ENCODE data around the gene EFCAB12.

EFCAB12 gene

DNA sequence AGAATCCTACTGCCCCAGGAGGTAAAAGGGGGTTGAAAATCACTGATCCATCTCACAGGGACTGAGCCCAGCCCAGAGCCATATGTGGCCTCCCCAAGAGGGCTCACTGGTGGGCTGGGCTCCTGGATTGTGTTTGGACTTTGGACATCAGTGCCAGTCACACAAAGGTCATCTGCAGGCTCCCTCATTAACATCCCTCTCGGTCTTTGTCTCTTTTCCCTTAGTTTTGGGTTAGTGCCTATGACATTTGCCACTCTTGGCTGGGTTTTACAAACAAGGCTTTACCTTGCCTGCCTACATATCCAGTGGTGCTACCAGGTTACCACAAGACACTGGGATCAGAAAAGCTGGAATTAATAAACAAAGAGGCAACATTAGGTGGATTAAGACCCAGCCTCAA, 39.5 kb upstream of the EFCAB12 start:
- Histone ChIP-seq H3K9me3 (ENCODE audit: insufficient read depth, low read depth, low read length) (no peaks in the 10 kb centered on the region), H3K79me1 (ENCODE audit: low read length) (no peaks in the 10 kb centered on the region), H2BK120ac (ENCODE audit: insufficient read depth, low read length, poor library complexity) (no peak overlapping the region), H2AFZ (ENCODE audit: insufficient read depth, low read length, poor library complexity) (no peak overlapping the region), H3K18ac (ENCODE audit: low read length) (no peak overlapping the region), H4K8ac (ENCODE audit: low read depth, low read length) (no peak overlapping the region), H3K36me3 (ENCODE audit: control insufficient read depth in 1 of 2, insufficient read depth in 2 of 2, low read length in 2 of 2) (peaks cover 5 to 10% of the 10 kb centered on the region in 2 experiments), H2AK5ac (ENCODE audit: low read length) (no peak overlapping the region), H3K27me3 (ENCODE audit: insufficient read depth, low read length) (no peaks in the 10 kb centered on the region), H3K9ac (ENCODE audit: low read length) (no peak overlapping the region), H2BK5ac (ENCODE audit: low read depth, low read length, poor library complexity) (no peak overlapping the region), H3K27ac (ENCODE audit: low read depth, low read length) (no peak overlapping the region), H3K4me3 (ENCODE audit: low read depth, low read length) (no peak overlapping the region), H3K4ac (ENCODE audit: low read depth, low read length) (no peak overlapping the region), H3K4me1 (ENCODE audit: control insufficient read depth in 1 of 2, insufficient read depth in 2 of 2, low read length in 2 of 2) (peaks cover 0 to 2% of the 10 kb centered on the region in 2 experiments), H4K91ac (ENCODE audit: low read depth, low read length) (no peak overlapping the region), H2BK12ac (ENCODE audit: low read length) (no peak overlapping the region), H3K14ac (ENCODE audit: low read length) (no peak overlapping the region), H3K23ac (ENCODE audit: low read length) (no peak overlapping the region), H3K4me2 (ENCODE audit: low read length) (no peak overlapping the region), H3K79me2 (ENCODE audit: control insufficient read depth, insufficient read depth, low read length, poor library complexity) (no peaks in the 10 kb centered on the region), H4K12ac (ENCODE audit: low read depth, low read length) (no peak overlapping the region)
- WGBS (ENCODE audit: extremely low coverage, insufficient coverage, insufficient read length), result no CpG with 5 or more reads among the region's 1 CpG
- DNase-seq, result no peak

DNA sequence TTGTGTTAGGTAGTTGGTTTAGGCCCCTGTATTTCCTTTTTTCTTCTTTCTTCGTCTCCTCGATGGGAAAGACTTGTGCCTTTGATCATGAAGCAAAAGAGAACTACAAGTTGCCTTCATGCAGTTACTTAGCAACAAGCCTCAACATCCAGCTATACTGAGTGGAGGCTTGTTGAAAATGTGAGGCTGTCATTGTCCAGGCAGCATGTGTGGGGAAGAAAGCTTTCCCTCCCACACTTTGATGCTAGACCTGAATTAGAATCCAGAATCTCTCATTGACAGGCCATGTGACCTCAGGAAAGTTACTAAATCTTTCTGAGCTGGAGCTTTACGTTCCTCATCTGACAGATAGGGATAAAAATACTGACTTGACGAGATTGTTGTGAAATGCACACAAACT, 35.3 kb upstream of the EFCAB12 start:
- WGBS (ENCODE audit: extremely low coverage, insufficient coverage, insufficient read length), result no CpG with 5 or more reads among the region's 4 CpGs
- H3K18ac ChIP-seq (ENCODE audit: low read length), result no peak overlapping the region
- no peak overlapping the region for H3K4me3 ChIP-seq (ENCODE audit: low read depth, low read length)
- H2AFZ ChIP-seq (ENCODE audit: insufficient read depth, low read length, poor library complexity), result no peak overlapping the region
- no peak overlapping the region for H4K91ac ChIP-seq (ENCODE audit: low read depth, low read length)
- H3K23ac ChIP-seq (ENCODE audit: low read length), result no peak overlapping the region
- H2BK12ac ChIP-seq (ENCODE audit: low read length), result no peak overlapping the region
- no peak overlapping the region for H2BK120ac ChIP-seq (ENCODE audit: insufficient read depth, low read length, poor library complexity)
- no peak overlapping the region for H3K27ac ChIP-seq (ENCODE audit: low read depth, low read length)
- H4K8ac ChIP-seq (ENCODE audit: low read depth, low read length), result no peak overlapping the region
- peaks cover 0 to 6% of the 10 kb centered on the region in 2 experiments for H3K4me1 ChIP-seq (ENCODE audit: control insufficient read depth in 1 of 2, insufficient read depth in 2 of 2, low read length in 2 of 2)
- no peaks in the 10 kb centered on the region for H3K27me3 ChIP-seq (ENCODE audit: insufficient read depth, low read length)
- H3K9ac ChIP-seq (ENCODE audit: low read length), result no peak overlapping the region
- H3K4me2 ChIP-seq (ENCODE audit: low read length), result no peak overlapping the region
- no peak overlapping the region for H3K4ac ChIP-seq (ENCODE audit: low read depth, low read length)
- no peaks in the 10 kb centered on the region for H3K9me3 ChIP-seq (ENCODE audit: insufficient read depth, low read depth, low read length)
- peaks cover 2 to 12% of the 10 kb centered on the region in 2 experiments for H3K36me3 ChIP-seq (ENCODE audit: control insufficient read depth in 1 of 2, insufficient read depth in 2 of 2, low read length in 2 of 2)
- H3K79me1 ChIP-seq (ENCODE audit: low read length), result no peaks in the 10 kb centered on the region
- DNase-seq, result no peak
- H2BK5ac ChIP-seq (ENCODE audit: low read depth, low read length, poor library complexity), result no peak overlapping the region
- no peak overlapping the region for H2AK5ac ChIP-seq (ENCODE audit: low read length)
- no peak overlapping the region for H3K14ac ChIP-seq (ENCODE audit: low read length)
- no peaks in the 10 kb centered on the region for H3K79me2 ChIP-seq (ENCODE audit: control insufficient read depth, insufficient read depth, low read length, poor library complexity)
- H4K12ac ChIP-seq (ENCODE audit: low read depth, low read length), result no peak overlapping the region

DNA sequence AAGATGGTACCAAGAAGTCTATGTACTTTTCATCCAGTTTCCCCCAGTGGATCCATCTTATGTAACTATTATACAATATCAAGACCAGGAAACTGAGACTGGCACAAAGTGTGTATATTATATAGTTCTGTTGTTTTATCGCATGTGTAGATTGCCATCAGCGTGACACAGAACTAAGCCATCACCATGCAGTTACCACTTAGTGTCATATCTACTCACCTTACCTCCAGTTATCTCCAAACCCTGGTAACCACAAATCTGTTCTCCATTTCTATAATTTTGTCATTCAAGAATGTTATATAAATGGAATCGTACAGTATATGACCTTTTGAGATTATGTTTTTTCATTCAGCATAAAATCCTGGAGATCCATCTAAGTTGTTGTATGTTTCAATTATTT, 34.7 kb upstream of the EFCAB12 start:
- Histone ChIP-seq H3K4me1 (ENCODE audit: control insufficient read depth in 1 of 2, insufficient read depth in 2 of 2, low read length in 2 of 2) (peaks cover 0 to 6% of the 10 kb centered on the region in 2 experiments), H3K79me1 (ENCODE audit: low read length) (no peaks in the 10 kb centered on the region), H3K23ac (ENCODE audit: low read length) (no peak overlapping the region), H4K12ac (ENCODE audit: low read depth, low read length) (no peak overlapping the region), H4K91ac (ENCODE audit: low read depth, low read length) (no peak overlapping the region), H3K4me3 (ENCODE audit: low read depth, low read length) (no peak overlapping the region), H3K4ac (ENCODE audit: low read depth, low read length) (no peak overlapping the region), H2AK5ac (ENCODE audit: low read length) (no peak overlapping the region), H3K27me3 (ENCODE audit: insufficient read depth, low read length) (no peaks in the 10 kb centered on the region), H3K4me2 (ENCODE audit: low read length) (no peak overlapping the region), H3K9ac (ENCODE audit: low read length) (no peak overlapping the region), H3K14ac (ENCODE audit: low read length) (no peak overlapping the region), H3K79me2 (ENCODE audit: control insufficient read depth, insufficient read depth, low read length, poor library complexity) (no peaks in the 10 kb centered on the region), H3K18ac (ENCODE audit: low read length) (no peak overlapping the region), H3K36me3 (ENCODE audit: control insufficient read depth in 1 of 2, insufficient read depth in 2 of 2, low read length in 2 of 2) (peaks cover 2 to 12% of the 10 kb centered on the region in 2 experiments), H2BK5ac (ENCODE audit: low read depth, low read length, poor library complexity) (no peak overlapping the region), H2AFZ (ENCODE audit: insufficient read depth, low read length, poor library complexity) (no peak overlapping the region), H3K9me3 (ENCODE audit: insufficient read depth, low read depth, low read length) (no peaks in the 10 kb centered on the region), H4K8ac (ENCODE audit: low read depth, low read length) (no peak overlapping the region), H2BK12ac (ENCODE audit: low read length) (no peak overlapping the region), H3K27ac (ENCODE audit: low read depth, low read length) (no peak overlapping the region), H2BK120ac (ENCODE audit: insufficient read depth, low read length, poor library complexity) (no peak overlapping the region)
- no CpG with 5 or more reads among the region's 3 CpGs for WGBS (ENCODE audit: extremely low coverage, insufficient coverage, insufficient read length)
- no peak for DNase-seq

DNA sequence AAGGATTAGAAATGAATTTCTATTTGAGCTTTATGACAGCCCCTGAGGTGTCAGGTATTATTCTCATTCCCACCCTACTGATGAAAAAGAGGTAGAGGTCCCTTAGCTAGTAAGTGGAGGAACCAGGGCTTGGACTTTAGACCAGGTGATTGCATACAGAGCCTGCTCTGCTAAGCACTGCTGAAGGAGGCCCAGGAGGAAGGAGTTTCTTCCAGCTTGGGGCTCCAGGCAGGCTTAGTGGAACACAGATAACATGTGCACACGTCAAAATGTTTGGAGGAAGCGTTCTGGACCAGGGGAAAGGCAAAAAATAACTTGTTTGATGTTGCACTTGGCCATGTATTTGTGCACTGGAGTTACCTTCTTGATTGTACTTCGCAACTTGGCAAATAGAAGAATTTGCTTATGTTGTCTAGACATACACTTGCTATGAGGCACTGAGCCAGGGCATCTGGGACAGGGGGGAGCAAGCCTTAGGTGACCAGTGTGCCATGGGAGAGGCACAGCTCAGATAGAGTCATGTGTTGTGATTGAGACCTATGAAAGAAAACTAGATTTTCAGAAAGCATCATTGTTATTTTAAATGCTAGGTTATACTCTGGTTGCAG, 34.0 kb upstream of the EFCAB12 start:
- H3K36me3 ChIP-seq (ENCODE audit: control insufficient read depth in 1 of 2, insufficient read depth in 2 of 2, low read length in 2 of 2), result peaks cover 2 to 12% of the 10 kb centered on the region in 2 experiments
- no peaks in the 10 kb centered on the region for H3K9me3 ChIP-seq (ENCODE audit: insufficient read depth, low read depth, low read length)
- H3K4me3 ChIP-seq (ENCODE audit: low read depth, low read length), result no peak overlapping the region
- no peak overlapping the region for H4K91ac ChIP-seq (ENCODE audit: low read depth, low read length)
- H3K4me2 ChIP-seq (ENCODE audit: low read length), result no peak overlapping the region
- H3K18ac ChIP-seq (ENCODE audit: low read length), result no peak overlapping the region
- no peak overlapping the region for H3K27ac ChIP-seq (ENCODE audit: low read depth, low read length)
- H2BK120ac ChIP-seq (ENCODE audit: insufficient read depth, low read length, poor library complexity), result no peak overlapping the region
- no peak overlapping the region for H2BK5ac ChIP-seq (ENCODE audit: low read depth, low read length, poor library complexity)
- no peak overlapping the region for H3K14ac ChIP-seq (ENCODE audit: low read length)
- H2AFZ ChIP-seq (ENCODE audit: insufficient read depth, low read length, poor library complexity), result no peak overlapping the region
- no peak overlapping the region for H4K12ac ChIP-seq (ENCODE audit: low read depth, low read length)
- peak overlapping the region; percentile 63 for H3K23ac ChIP-seq (ENCODE audit: low read length)
- H3K4ac ChIP-seq (ENCODE audit: low read depth, low read length), result no peak overlapping the region
- no peak overlapping the region for H2BK12ac ChIP-seq (ENCODE audit: low read length)
- no peaks in the 10 kb centered on the region for H3K79me1 ChIP-seq (ENCODE audit: low read length)
- H2AK5ac ChIP-seq (ENCODE audit: low read length), result no peak overlapping the region
- H3K27me3 ChIP-seq (ENCODE audit: insufficient read depth, low read length), result no peaks in the 10 kb centered on the region
- no CpG with 5 or more reads among the region's 3 CpGs for WGBS (ENCODE audit: extremely low coverage, insufficient coverage, insufficient read length)
- H3K79me2 ChIP-seq (ENCODE audit: control insufficient read depth, insufficient read depth, low read length, poor library complexity), result no peaks in the 10 kb centered on the region
- H3K9ac ChIP-seq (ENCODE audit: low read length), result no peak overlapping the region
- no peak for DNase-seq
- H4K8ac ChIP-seq (ENCODE audit: low read depth, low read length), result no peak overlapping the region
- peaks cover 0 to 6% of the 10 kb centered on the region in 2 experiments for H3K4me1 ChIP-seq (ENCODE audit: control insufficient read depth in 1 of 2, insufficient read depth in 2 of 2, low read length in 2 of 2)
